ES-I3 (cell line): ENCODE measurements around the gene DLG2.

ENCODE experiments used
- H3K36me3 ChIP-seq: 2 replicates; pipeline ENCODE4 v1.6.1; 2013; ENCODE audit warnings: mild to moderate bottlenecking, low read length, control low read depth, moderate library complexity; ENCODE audit not compliant: insufficient read depth
- H3K4me1 ChIP-seq: 2 replicates; pipeline ENCODE4 v1.6.1; 2013; ENCODE audit warnings: mild to moderate bottlenecking, control low read depth, low read length; ENCODE audit not compliant: insufficient read depth
- H3K9ac ChIP-seq: 2 replicates; pipeline ENCODE4 v1.6.1; 2013; ENCODE audit warnings: low read depth, mild to moderate bottlenecking, low read length, moderate library complexity
- H3K9me3 ChIP-seq: 2 replicates; pipeline ENCODE4 v1.6.1; 2013; ENCODE audit warnings: mild to moderate bottlenecking, low read length, moderate library complexity; ENCODE audit not compliant: control insufficient read depth, insufficient read depth

The DLG2 gene

DNA sequence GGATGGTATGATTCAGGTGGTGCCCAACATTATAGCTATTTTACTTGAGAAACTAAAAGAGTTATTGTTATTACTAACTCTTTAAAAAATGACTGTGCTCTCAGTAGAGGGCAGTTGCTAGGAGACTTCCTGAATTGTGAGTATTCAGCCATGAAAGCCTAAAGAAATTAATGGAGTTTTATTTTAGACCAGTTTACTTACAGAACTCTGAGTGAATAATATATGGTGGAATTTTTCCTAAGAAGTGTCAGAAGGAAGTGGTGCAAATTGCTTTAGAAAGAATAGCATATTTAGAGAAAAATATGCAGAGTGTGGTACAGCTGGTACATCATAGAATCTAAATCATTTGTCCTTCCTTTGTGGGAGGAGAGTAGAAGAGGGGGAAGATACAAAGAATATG lies 1651.1 kb downstream of the DLG2 start:
- H3K4me1 ChIP-seq = peaks cover 10% of the 10 kb centered on the region; the same call in 1 of the 2 replicates
- H3K9ac ChIP-seq = no peak overlapping the region
- no peaks in the 10 kb centered on the region for H3K36me3 ChIP-seq
- no peaks in the 10 kb centered on the region for H3K9me3 ChIP-seq

DNA sequence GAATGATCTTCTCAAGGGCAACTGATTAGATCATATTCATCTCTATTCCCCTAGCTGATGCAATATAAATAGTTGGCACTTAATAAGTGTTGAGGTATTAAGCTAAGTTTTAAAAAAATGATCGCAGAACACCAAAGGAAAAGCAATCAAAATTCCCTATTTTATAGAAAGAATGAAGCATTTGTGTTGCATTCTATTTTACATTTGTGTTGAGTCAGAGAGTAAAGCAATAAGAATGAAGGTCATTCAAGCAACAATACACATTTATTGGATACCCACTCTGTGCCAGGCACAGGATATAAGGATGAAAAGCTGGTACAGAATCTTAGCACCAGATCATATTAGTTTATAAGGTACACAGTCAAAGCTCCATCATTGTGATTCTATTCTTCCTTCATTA lies 1654.6 kb downstream of the DLG2 start:
- H3K36me3 ChIP-seq = no peaks in the 10 kb centered on the region
- 0 out of 2 replicates have a peak, but pooled peaks cover 4% of the 10 kb centered on the region for H3K4me1 ChIP-seq
- H3K9ac ChIP-seq = no peak overlapping the region
- no peaks in the 10 kb centered on the region for H3K9me3 ChIP-seq

DNA sequence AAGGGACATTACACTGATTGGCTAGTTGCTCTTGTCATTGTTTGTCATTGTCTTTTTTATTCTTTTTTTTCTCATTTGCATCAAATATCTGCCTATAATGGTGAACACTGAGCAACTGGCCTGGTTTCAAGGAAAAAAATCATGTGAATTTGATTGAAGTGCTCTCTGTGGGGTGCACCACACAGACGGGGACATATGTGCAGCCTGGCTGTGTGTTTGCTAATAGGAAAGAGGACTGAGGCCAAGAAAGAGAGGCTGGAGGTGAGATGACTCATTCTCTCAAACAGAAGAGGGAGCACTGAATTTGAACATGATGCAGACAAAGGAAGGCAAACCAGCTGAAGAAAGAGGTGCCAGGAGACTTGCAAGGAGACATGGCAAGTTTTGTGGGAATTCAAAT lies 1656.1 kb downstream of the DLG2 start:
- Histone ChIP-seq H3K4me1 (0 out of 2 replicates have a peak, but pooled peaks cover 4% of the 10 kb centered on the region), H3K9me3 (no peaks in the 10 kb centered on the region), H3K9ac (no peak overlapping the region), H3K36me3 (no peaks in the 10 kb centered on the region)

DNA sequence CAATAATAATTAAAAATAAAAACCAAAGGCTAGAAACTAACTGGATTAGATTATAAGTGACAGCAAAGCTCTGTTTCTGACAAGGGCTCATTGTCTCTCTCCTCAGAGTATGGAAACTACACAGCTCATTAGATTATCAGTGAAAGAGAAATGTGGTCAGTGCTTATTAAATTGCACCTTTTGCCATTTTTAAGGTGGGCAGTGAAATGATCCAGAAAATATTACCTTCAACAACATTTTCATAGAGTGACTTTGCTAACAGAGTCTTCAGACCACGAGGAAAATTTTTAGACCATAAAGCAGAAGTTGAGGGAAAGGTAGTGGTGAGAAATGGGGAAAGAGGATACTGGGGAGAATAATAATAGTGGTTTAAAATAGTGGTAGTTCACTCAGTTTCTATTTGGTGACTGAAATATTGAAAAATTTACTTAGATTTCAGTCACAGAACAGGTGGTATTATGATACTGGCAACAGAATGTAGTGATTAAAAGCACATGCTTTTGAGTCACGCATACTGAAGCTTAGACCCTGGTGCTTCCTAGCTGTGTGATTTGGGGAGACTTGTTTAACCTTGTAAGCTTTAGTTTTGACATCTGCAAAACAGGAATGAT lies 1657.0 kb downstream of the DLG2 start:
- H3K9me3 ChIP-seq = no peaks in the 10 kb centered on the region
- H3K4me1 ChIP-seq = 0 out of 2 replicates have a peak, but pooled peaks cover 4% of the 10 kb centered on the region
- H3K36me3 ChIP-seq = no peaks in the 10 kb centered on the region
- no peak overlapping the region for H3K9ac ChIP-seq

DNA sequence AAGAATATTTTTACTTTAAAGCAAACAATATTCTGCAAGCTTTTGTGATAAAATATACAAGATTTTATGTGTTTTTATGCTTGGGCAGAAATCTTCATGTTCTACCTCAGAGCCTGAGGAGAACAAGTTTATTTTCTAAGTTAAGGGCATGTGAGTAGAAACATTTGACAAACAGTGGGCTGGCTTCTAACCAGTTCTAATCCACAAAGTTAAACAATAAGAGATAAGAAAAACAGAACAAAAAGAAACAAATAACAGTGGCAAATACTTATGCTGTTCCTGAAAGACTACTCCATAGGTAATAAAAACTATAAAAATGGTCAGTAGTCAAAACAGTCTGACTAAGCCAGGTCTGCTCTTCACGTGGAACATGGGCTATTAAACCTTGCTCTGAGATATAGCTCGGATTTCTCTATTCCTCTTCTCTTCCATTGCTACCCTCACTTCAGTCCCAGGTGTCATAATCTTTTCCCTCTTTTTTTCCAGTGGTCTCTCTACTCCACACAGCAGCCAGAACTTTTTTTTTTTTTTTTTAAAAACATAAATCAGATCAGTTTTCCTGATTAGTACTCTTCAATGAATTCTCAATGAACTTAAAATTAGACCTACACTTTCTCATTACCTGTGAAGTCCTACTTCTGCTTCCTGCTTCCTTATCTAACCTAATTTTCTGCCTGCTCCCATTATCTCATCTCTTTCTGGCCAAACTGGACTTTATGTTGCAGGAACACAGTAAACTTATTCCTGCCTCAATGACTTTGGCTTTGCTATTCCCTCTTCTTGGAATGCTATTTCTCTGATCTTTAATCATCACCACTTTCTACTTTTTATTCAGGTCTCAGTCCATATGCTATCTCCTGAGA lies 1669.9 kb downstream of the DLG2 start:
- no peaks in the 10 kb centered on the region for H3K4me1 ChIP-seq
- no peak overlapping the region for H3K9ac ChIP-seq
- no peaks in the 10 kb centered on the region for H3K9me3 ChIP-seq
- no peaks in the 10 kb centered on the region for H3K36me3 ChIP-seq

DNA sequence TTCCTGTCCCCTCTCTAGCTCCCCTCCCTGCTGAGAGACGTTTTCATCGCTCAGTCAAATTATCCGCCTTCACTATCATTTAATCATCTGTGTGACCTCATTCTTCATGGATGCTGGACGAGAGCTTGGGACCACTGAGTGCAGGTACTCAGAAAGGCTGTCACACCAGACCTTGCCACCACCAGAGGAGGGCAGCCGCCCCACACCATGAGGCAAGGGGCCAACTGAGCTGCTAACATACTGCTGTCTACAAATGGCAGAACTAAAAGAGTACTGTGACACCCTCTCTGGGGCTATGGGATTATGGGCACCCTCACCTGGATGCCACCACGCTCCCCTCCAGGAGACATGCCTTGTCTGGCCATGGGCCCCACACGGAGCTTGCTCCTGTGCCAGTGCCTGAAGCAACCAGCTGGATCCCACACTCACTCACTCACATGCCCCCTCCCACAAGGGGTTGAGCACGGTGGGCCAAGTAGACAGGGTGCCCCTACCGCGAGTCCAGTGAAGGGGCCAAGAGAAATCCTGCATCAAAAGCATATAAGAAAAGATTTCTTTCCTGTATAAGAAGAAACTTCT lies 1670.9 kb downstream of the DLG2 start:
- H3K9me3 ChIP-seq = no peaks in the 10 kb centered on the region
- H3K9ac ChIP-seq = no peak overlapping the region
- no peaks in the 10 kb centered on the region for H3K36me3 ChIP-seq
- peaks cover 3% of the 10 kb centered on the region; the same call in 1 of the 2 replicates for H3K4me1 ChIP-seq

DNA sequence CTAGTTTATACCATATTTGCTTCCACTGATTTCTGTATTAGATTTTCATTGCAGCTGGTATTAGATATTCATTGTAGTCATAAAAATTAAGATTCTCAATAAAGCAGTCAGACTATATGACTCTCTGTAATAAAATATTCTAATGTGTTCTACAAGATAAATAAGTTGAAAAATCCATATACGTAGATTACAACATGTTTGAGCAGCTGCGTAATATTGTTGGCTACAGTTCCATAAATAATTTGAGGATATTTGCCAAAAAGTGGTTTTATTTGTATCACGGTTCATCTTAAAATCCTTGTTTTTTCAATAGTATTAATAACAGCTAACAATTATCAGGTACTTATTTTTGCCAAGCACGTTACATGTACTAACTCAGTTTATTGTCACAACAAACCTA lies 1672.4 kb downstream of the DLG2 start:
- Histone ChIP-seq H3K9me3 (no peaks in the 10 kb centered on the region), H3K36me3 (no peaks in the 10 kb centered on the region), H3K4me1 (peaks cover 4% of the 10 kb centered on the region; the same call in 1 of the 2 replicates), H3K9ac (no peak overlapping the region)

DNA sequence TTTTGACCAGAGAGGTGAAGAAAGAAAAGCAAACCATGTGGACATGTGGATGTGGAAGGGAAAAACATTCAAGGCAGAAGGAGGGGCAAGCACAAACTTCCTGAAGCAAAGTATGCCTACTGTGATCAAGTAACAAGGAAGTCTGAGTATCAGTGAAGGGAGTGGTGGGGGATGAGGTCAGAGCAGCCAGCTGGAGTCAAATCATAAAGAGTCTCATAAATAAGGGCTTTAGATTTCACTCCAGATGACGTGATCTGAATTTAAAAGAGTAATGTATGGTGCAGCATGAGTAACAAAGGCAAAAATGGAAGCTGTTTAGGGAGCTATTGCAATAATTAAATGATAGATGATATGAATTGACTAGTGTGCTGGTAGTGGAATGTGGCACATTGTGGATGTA lies 1675.6 kb downstream of the DLG2 start:
- H3K36me3 ChIP-seq = no peaks in the 10 kb centered on the region
- no peak overlapping the region for H3K9ac ChIP-seq
- H3K4me1 ChIP-seq = peaks cover 4% of the 10 kb centered on the region; the same call in 1 of the 2 replicates
- no peaks in the 10 kb centered on the region for H3K9me3 ChIP-seq

DNA sequence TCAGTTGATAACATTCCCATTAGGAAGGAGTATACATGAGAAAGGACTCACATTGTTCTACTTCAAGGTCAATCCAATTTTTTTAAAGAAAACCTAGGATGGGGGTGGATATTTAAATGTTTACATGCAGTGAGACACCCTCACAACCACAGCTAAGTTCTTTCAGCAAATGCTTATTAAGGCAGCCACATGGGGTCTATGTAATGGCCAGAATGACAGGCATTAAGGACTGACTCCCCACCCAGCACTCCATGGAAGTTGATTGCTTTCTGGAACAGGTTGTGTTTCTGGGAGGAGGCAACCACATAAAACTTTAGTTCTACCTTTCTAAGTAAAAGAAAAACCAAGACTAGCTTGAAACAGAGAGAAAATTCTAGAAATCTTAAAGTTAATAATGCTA lies 1678.9 kb downstream of the DLG2 start:
- Histone ChIP-seq H3K9me3 (no peaks in the 10 kb centered on the region), H3K9ac (no peak overlapping the region), H3K4me1 (peaks cover 4% of the 10 kb centered on the region; the same call in 1 of the 2 replicates), H3K36me3 (no peaks in the 10 kb centered on the region)

DNA sequence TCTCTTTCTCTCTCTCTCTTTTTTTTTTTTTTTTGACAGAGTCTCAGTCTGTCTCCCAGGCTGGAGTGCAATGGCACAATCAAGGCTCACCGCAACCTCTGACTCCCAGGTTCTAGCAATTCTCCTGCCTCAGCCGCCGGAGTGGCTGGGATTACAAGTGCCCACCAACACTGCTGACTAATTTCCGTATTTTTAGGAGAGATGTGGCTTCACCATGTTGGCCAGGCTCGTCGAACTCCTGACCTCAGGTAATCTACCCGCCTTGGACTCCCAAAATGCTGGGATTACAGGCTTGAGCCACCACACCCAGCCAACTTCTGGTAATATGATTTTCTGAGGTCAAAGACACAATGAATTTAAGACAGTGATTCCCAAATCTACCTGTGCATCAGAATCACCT lies 1681.2 kb downstream of the DLG2 start:
- no peaks in the 10 kb centered on the region for H3K4me1 ChIP-seq
- H3K9ac ChIP-seq = no peak overlapping the region
- no peaks in the 10 kb centered on the region for H3K36me3 ChIP-seq
- no peaks in the 10 kb centered on the region for H3K9me3 ChIP-seq

DNA sequence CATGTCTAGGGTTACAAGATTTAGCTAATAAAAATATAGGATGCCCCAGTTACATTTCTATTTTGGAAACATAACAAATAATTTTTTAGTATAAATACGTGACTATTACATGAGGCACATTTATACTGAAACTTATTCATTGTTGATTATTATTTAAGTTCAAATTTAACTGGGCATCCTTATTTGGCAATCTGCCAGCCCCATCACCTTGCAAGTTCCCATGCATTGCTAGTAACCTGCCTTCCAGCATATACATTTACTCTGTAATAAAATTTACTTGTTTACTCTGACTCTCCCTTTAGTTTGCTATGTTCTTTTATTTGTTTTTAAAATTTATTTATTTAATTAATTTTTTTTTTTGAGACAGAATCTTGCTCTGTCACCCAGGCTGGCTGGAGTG lies 1686.1 kb downstream of the DLG2 start:
- no peaks in the 10 kb centered on the region for H3K9me3 ChIP-seq
- H3K4me1 ChIP-seq = no peaks in the 10 kb centered on the region
- no peak overlapping the region for H3K9ac ChIP-seq
- no peaks in the 10 kb centered on the region for H3K36me3 ChIP-seq

DNA sequence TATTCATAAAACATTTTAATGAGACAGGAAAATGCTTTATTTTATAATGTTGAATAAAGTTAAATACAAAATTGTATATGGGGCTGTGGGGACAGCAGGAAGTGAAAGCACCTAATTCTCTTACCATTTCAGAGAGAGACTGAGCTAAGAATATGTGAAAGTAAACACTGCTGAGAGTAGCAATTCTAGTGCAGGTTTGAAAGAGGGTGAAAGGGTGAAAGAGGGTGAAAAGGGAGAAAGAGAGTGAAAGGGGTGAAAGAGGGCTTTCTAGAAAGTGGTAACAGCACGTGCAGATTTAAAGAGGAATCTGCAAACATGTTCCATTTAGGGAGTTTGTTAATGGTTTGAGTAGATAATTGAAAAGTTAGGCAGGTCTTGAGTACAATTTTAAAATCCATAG lies 1689.0 kb downstream of the DLG2 start:
- H3K36me3 ChIP-seq = no peaks in the 10 kb centered on the region
- no peaks in the 10 kb centered on the region for H3K9me3 ChIP-seq
- no peaks in the 10 kb centered on the region for H3K4me1 ChIP-seq
- no peak overlapping the region for H3K9ac ChIP-seq

DNA sequence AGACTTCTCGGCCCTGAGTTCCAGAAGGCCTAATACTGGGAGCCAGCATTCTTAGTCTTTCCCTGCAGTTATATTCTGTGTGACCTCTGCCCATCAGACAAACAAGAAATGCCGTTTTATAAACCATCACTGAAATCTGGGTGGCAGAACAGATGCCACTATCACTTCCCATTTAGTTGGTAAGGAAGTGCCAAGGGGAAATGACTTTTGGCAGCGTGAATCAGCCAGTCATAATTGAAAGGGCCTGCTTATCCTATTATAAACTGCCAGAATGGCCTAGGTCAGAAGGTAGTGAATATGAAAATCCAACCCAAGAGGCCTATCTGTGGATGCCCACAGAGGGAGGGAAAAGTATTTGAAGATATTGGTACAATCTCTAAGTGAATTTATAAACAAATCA lies 1694.1 kb downstream of the DLG2 start:
- no peaks in the 10 kb centered on the region for H3K9me3 ChIP-seq
- no peak overlapping the region for H3K9ac ChIP-seq
- no peaks in the 10 kb centered on the region for H3K36me3 ChIP-seq
- H3K4me1 ChIP-seq = no peaks in the 10 kb centered on the region

DNA sequence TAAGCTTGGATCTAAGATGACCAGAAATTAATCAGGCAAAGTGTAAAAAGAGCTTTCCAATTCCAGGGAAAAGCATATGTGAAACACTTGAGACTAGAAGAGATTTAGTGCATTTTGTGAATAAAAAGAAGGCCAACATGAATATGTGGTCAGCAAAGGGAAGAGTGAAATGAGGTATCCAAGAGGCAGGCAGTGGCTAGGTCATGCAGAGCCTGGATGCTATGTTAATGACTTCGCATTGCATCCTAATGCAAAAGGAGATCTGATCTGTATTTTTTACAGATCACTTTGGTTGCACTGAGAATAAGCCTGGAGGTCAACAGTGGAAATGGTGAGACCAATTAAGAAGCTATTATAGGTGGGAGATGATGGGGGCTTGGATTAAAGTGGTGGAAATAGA lies 1699.7 kb downstream of the DLG2 start:
- Histone ChIP-seq H3K36me3 (no peaks in the 10 kb centered on the region), H3K9me3 (no peaks in the 10 kb centered on the region), H3K4me1 (no peaks in the 10 kb centered on the region), H3K9ac (no peak overlapping the region)
